HG03565 (cell line): ENCODE results near the gene APOBEC3F.
"Not testable (repeated sequence)": the region's sequence is repeated elsewhere in the genome, so short reads cannot be mapped to it uniquely, and the experiment has no call there.

ENCODE experiments used
- ATAC-seq: cut with Tn5 transposase; IDR thresholded peaks from one replicate; pipeline ENCODE4 v1.9.1; 2021; ENCODE audit warnings: mild to moderate bottlenecking, moderate library complexity; ENCODE audit not compliant: unreplicated experiment

APOBEC3F gene

DNA sequence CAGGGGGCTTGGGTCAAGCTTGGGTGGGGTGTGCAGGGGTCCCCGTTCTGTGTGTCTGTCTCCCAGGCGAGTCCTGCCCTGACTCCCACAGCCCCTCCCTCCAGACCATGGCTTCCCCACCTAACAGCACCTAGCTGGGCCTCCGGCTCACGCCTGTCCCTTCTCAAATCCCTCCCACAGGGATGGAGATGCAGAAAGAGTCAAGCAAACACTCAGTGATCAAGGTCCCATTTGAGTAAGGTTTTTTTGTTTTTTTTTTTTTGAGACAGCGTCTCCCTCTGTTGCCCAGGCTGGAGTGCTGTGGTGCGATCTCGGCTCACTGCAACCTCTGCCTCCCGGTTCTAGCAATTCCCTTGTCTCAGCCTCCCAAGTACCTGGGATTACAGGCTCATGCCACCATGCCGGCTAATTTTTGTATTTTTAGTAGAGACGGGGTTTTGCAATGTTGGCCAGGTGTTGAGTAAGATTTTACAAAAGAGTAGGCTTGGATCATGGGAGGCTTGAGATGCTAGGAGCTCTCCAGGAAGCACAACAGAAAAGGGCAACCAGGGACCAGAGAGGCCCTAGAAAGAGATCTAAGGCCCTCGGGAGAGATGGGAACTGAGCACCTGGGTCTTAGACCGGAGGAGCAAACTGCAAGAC is 14.0 kb upstream of the APOBEC3F start:
- no peak for ATAC-seq

DNA sequence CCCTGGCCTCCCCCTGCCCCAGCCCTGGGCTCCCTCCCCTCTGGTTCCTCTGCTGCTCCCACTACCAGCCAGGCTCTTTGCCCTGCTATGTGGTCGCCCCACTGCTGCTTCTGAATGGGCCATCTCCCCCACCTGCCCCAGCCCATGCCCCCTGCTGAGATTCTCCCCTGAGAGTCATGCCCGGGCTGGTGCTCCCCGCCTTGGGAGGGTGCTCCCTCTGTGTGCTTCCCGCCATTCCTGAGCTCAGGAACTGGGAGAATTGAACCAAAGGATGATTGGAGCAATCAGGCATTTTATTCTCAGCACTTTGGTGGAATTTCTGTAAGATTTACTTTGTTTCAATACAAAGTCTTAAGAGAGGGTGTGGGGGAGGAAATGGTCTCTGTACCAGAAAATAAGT is 12.9 kb upstream of the APOBEC3F start:
- no peak for ATAC-seq

DNA sequence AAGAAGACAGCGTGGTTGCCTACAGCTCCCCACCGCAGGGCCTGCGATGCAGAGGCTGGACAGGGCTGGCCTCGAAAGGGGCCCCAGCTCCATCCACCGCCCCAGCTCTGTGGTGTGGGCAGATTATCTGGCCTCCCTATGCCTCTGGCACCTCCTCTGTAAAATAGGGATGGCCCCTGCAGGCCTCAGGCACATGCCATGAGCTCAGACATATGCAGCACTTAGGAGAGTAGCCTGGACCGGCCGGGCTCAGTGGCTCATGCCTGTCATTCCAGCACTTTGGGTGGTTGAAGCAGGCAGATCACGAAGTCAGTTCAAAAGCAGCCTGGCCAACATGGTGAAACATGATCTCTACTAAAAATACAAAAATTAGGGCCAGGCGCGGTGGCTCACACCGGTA is 12.4 kb upstream of the APOBEC3F start:
- no peak for ATAC-seq

DNA sequence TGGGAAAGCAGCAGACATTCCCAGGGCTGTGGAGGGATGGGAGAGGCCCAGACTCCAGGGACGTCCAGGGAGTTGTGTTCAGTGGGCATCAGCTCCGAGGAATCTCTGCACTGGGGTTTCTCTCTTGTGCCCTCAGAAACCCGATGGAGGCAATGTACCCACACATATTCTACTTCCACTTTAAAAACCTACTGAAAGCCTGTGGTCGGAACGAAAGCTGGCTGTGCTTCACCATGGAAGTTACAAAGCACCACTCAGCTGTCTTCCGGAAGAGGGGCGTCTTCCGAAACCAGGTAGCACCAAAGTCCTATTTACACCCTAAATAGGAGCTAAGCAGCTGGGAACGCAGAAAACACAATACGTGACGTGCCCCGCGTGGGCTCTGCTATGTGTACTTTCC is 11.4 kb upstream of the APOBEC3F start:
- no peak for ATAC-seq

DNA sequence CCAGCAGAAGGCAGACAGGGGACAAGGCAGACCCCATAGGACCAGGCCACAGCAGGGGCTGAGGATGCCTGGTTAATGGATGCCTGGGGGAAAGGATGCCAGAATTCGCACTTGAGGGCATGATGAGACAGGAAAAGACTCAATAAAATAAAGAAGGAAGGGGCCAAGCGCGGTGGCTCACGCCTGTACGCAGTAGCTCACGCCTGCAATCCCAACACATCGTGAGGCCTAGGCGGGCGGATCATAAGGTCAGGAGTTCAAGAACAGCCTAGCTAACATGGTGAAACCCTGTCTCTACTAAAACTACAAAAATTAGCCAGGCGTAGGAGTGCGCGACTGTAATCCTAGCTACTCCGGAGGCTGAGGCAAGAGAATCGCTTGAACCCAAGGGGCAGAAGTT is 10.0 kb upstream of the APOBEC3F start:
- no peak for ATAC-seq

DNA sequence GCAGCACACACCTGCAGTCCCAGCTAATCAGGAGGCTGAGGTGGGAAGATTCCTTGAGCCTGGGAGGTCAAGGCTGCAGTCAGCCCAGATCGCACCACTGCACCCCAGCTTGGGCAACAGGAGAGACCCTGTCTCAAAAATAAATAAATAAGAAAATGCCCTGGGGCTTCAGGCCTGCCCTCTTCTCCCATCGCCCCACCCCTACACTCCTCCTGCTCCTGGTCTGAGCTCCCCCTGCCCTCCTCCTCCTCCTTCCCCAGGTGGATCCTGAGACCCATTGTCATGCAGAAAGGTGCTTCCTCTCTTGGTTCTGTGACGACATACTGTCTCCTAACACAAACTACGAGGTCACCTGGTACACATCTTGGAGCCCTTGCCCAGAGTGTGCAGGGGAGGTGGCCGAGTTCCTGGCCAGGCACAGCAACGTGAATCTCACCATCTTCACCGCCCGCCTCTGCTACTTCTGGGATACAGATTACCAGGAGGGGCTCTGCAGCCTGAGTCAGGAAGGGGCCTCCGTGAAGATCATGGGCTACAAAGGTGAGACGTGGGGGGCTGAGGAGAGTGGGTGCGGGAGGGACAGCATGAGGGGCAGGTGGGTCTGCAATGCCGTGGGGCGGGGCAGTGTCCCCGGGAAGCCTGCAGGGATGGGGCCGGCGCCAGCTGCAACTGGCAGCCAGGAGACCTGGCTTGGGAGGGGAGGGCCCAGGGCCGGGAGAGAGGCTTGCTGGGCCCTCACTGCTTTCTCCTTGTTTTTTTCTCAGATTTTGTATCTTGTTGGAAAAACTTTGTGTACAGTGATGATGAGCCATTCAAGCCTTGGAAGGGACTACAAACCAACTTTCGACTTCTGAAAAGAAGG is 9.0 kb upstream of the APOBEC3F start:
- not testable (repeated sequence) for ATAC-seq

DNA sequence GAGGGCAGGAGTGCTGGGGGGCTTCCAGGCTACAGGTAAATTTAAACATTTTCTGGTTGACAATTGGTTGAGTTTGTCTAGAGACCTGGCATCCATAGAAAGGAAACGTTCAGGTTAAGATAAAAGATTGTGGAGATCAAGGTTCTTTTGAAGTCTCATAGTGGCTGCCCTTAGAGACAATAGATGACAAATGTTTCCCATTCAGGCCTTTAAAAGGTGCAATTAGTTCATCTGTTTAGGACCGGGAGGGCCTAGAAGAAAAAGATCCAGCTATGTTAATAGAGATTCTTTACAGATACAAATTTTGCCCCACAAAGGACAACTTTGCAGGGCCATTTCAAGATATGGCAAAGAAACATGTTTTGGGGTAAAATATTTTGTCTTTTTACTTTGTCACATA is 3.6 kb upstream of the APOBEC3F start:
- ATAC-seq = not testable (repeated sequence)

DNA sequence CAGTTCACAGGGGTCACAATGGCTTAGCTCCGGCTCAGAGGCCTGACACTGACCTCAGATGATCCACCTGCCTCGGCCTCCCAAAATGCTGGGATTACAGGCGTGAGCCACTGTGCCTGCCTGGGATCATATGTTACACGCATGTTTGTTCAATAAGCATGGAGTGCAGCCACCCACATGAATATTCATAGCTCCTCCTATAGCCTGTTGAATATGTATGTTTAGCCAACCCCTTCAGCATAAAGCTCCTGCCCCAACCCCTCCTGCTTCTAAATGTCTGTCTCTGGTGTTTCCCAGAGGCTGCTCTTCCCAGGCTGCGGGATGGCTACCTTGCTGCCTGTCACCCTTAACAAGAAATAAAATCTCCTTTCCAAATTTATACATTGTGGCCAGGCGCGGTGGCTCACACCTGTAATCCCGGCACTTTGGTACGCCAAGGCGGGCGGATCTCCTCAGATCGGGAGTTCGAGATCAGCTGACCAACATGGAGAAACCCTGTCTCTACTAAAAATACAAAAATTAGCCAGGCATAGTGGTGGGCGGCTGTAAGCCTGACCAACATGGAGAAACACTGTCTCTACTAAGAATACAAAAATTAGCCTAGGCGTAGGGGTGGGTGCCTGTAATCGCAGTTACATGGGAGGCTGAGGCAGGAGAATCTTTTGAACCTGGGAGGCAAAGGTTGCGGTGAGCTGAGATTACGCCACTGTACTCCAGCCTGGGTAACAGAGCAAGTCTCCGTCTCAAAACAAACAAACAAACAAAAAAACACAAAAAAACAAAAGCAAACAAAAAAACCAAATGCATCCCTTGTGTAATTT is 1.1 kb upstream of the APOBEC3F start:
- ATAC-seq = no peak

DNA sequence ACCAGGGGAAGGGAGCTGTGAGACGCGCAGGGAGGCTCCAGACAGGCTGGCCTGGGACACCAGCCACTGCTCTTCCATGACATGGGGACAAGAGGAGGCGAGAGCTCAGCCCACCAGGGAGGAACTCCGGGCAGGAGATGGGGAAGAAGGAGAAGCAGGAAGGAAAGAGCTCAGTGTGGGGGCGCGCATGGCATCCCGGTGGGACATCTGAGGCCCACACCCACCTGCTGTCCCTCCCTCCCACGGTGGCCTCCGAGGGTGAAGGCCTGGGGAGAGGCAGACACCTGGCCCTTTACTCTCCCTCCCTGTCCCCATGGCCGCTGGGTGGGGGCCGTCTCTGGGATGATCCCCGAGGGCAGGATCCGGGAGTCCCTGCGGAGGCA is 518 bp upstream of the APOBEC3F start:
- ATAC-seq = not testable (repeated sequence)

DNA sequence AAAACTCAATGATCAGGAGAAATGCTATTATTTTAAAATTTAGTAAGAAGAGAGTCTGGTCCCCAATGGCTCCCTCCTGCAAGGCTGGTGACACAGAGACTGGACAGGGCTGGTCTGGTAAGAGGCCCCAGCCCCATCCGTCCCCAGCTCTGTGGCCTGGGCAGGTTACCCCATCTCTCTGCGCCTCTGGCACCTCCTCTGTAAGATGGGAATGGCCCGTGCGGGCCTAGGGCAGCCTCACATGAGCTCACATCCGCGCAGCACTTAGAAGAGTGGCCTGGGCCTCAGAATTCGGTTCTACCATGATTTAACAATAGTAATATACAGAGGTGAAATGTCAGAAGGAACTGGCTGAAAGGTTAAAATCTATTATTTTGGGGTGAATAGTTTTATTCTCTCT is 1.2 kb downstream of the APOBEC3F start:
- ATAC-seq = no peak

DNA sequence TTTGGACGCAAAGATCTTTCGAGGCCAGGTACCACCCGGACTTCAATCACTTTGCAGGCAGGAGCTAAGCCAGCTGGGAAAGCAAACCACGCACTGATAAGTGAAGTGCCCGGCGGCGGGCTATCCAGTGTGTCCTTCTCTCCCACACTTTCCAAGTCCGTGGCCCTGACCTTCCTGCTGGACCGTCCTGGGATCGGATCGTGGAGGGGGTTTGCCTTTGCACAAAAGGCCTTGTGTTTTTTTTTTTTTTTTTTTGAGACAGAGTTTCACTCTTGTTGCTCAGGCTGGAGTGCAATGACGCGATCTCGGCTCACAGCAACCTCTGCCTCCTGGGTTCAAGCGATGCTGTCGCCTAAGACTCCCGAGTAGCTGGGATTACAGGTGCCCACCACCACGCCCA is 2.4 kb downstream of the APOBEC3F start:
- not testable (repeated sequence) for ATAC-seq

DNA sequence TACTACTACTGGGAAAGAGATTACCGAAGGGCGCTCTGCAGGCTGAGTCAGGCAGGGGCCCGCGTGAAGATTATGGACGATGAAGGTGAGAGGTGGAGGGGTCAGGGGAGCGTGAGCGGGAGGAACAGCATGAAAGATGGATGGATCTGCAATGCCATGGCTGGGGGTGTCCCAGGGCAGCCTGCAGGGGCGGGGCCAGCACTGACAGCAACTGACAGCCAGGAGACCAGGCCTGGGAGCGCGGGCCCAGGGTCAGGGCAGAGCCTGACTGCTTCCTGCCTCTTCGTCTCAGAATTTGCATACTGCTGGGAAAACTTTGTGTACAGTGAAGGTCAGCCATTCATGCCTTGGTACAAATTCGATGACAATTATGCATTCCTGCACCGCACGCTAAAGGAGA is 4.5 kb downstream of the APOBEC3F start:
- ATAC-seq = not testable (repeated sequence)

DNA sequence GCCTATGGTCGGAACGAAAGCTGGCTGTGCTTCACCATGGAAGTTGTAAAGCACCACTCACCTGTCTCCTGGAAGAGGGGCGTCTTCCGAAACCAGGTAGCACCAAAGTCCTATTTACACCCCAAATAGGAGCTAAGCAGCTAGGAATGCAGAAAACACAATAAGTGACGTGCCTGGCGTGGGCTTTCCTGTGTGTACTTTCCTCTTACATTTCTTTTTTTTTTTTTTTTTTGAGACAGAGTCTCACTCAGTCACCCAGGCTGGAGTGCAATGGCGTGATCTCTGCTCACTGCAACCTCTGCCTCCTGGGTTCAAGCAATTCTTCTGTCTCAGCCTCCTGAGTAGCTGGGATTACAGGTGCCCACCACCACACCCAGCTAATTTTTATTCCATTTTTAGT is 8.8 kb downstream of the APOBEC3F start:
- ATAC-seq = not testable (repeated sequence)

DNA sequence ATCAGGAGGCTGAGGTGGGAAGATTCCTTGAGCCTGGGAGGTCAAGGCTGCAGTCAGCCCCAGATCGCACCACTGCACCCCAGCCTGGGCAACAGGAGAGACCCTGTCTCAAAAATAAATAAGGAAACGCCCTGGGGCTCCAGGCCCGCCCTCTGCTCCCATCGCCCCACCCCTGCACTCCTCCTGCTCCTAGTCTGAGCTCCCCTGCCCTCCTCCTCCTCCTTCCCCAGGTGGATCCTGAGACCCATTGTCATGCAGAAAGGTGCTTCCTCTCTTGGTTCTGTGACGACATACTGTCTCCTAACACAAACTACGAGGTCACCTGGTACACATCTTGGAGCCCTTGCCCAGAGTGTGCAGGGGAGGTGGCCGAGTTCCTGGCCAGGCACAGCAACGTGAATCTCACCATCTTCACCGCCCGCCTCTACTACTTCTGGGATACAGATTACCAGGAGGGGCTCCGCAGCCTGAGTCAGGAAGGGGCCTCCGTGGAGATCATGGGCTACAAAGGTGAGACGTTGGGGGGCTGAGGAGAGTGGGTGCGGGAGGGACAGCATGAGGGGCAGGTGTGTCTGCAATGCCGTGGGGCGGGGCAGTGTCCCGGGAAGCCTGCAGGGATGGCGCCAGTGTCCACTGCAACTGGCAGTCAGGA is 11.3 kb downstream of the APOBEC3F start:
- ATAC-seq = not testable (repeated sequence)

DNA sequence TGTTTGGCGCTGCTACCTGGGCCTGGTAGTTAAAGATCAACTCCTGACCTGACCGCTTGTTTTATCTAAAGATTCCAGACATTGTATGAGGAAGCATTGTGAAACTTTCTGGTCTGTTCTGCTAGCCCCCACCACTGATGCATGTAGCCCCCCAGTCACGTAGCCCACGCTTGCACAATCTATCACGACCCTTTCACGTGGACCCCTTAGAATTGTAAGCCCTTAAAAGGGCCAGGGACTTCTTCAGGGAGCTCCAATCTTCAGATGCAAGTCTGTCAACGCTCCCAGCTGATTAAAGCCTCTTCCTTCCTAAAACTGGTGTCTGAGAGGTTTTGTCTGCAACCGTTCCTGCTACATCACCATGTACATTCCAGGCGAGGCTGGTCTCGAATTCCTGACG is 15.0 kb downstream of the APOBEC3F start:
- no peak for ATAC-seq

DNA sequence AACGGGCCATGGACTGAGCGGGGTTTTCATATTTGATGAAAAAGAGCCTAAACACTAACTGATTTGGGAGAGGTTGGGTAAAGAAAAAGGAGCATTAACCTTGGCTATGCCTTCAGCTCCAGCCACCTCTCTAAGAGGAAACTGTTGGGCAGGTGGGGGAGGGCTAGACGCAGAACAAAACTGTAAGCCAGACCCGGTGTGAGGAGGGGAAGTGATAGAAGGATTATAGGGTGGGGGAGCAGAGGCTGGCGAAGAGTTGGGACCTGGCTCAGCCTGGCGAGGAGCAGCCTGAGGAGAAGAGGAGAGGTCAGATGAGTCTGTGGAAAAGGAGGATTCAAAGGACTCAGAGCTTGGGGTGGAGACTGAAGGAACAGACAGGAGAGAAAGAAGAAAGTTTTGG is 20.6 kb downstream of the APOBEC3F start:
- not testable (repeated sequence) for ATAC-seq

DNA sequence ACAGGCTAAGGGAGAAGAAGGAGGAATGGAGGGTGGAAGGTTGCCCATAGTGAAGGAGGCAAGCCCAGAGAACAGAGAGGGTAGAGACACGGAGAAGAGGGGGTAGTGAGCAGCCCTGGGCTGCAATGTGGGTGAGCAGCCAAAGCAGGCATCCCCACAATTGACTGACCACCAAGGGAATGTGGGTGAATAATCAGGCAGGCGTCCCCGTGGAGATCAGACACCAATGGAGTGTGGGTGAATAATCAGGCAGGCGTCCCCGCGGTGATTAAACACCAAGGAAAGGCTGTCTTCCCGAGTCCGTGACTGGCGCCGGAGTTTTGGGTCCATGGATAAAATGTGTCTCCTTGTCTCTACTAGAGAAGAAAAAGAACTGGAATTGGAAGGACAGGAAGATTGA is 21.3 kb downstream of the APOBEC3F start:
- not testable (repeated sequence) for ATAC-seq

DNA sequence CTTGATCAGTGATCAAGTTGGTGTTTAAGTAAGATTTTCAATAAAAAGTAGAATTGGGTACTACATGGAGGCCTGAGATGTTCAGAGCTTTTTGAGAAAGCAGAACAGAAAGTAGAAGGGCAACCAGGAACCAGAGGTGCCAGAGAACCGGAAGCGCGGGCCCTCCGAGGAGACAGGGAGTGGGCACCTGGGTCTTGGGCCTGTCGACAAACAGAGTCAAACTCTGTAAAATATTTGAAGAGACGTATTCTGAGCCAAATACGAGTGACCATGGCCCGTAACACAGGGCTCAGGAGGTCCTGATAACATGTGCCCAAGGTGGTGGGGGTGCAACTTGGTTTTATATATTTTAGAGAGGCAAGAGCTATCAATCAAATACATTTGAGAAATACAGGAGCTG is 23.2 kb downstream of the APOBEC3F start:
- ATAC-seq = not testable (repeated sequence)

DNA sequence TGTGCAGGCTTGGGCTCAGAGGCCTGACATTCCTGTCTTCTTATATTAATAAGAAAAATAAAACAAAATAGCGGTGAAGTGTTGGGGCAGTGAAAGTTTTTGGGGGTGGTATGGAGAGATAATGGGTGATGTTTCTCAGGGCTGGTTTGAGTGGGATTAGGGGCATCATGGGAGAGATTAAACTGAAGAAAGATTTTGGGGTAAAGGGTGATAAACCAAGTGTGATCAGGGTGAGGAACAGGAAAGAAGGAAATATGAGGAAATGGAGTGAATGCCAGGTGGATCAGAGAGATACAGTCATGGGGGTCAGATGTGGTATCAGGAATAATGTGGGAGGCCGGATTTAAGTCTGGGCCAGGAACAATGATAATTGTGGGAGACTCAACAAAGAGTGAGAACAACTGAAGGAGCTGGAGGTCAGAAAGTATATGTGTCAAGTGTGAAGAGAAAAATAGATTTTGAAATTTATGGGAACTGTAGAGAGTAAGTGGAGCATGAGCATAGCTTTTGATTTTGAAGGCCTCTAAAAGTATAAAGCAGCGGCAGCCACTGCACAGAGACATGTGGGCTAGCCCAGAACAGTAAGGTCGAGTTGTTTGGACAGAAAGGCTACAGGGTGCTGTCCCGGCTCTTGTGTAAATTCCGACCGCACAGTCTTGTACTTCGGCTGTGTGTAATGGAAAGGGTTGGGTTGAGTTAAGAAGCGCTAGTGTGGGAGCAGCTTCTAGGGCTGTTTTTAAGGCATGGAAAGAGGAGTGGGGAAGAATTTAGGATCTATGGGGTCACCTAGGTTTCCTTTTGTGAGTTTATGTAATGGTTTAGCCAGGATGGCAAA is 26.0 kb downstream of the APOBEC3F start:
- not testable (repeated sequence) for ATAC-seq
